Hindlimb muscle (tissue), 1 donor: ENCODE results near the gene ALKBH3. TPM values are rescaled to one million over a fixed set of nuclear protein-coding genes. Genes with fewer than 3 reads are reported as not detected.

ENCODE experiments used
- DNase-seq: peaks from one replicate; pipeline ENCODE4 v3.0.0-alpha.2; 2013
- polyA plus RNA-seq: library from polyadenylated mRNA; unstranded; fragments of 120-200 nt; gene quantifications from one replicate; pipeline ENCODE4 v1.2.1, GENCODE V29; 2013; ENCODE audit not compliant: insufficient read length

Gene ALKBH3
- polyA plus RNA-seq, 1 donor, result 27.3 TPM

GRCh38 chr11:43962383-43963278 is 82.0 kb downstream of the ALKBH3 start:
- DNase-seq, result no peak

- DNase-seq, result no peak
These were observed 82.6 kb downstream of the ALKBH3 start for GRCh38 chr11:43963279-43963620.

- no peak for DNase-seq
These were observed 87.0 kb downstream of the ALKBH3 start for GRCh38 chr11:43967661-43968060.

DNA sequence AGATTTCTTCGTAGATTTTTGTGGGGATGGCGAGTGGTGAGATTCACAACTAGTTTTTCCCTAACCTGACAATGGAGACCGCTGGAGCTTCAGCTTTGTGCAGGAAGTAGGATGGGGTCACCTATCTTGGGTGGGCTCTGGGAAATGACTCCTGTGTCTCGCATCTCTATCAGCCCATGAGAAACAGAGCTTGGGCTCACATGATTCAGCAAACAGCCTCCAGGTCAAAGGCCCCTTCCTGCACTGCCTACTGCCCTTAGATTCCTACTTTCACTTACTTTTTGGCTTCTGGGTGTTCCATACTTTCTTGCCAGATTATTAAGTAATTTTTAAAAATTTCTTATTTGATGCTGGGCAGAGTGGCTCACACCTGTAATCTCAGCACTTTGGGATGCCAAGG is 88.1 kb downstream of the ALKBH3 start:
- no peak for DNase-seq

- no peak for DNase-seq
These were observed 88.9 kb downstream of the ALKBH3 start for GRCh38 chr11:43969543-43969942.

Other genes with a start within 250 kb of the ALKBH3 start
- 30.5 TPM for gene HSD17B12, start 200.1 kb upstream of the ALKBH3 start, polyA plus RNA-seq
- gene C11orf96, start 61.8 kb downstream of the ALKBH3 start, polyA plus RNA-seq, result 19.7 TPM
- not detected for gene ACCSL, start 167.2 kb downstream of the ALKBH3 start, polyA plus RNA-seq
- 17.9 TPM for gene ACCS, start 185.4 kb downstream of the ALKBH3 start, polyA plus RNA-seq
- 50.3 TPM for gene EXT2, start 214.8 kb downstream of the ALKBH3 start, polyA plus RNA-seq